GM23338 (cell line): ENCODE results near the gene TCERG1L.

Experiments
- CTCF ChIP-seq, 2 experiments: fragments of 200-600 bp in 1 of 2; sonication (generic) in 1 of 2; conservative IDR thresholded peaks; 2 replicates each; pipeline versions ENCODE4 v1.5.1 to v1.6.1; 2016 to 2017; ENCODE audit warnings: antibody characterized with exemption in 2 of 2, low read depth in 2 of 2, mild to moderate bottlenecking in 2 of 2, moderate library complexity in 1 of 2
- EZH2 ChIP-seq: fragments of 200-600 bp; sonication (generic); IDR thresholded peaks from one replicate; pipeline ENCODE4 v1.8.0; 2017; ENCODE audit warnings: antibody characterized with exemption, mild to moderate bottlenecking, low read depth; ENCODE audit not compliant: unreplicated experiment
- EZH2phosphoT487 ChIP-seq: fragments of 200-600 bp; sonication (generic); IDR thresholded peaks from one replicate; pipeline ENCODE4 v1.8.1; 2018; ENCODE audit warnings: antibody characterized with exemption; ENCODE audit not compliant: unreplicated experiment
- JUNB ChIP-seq: IDR thresholded peaks from one replicate; pipeline ENCODE4 v1.6.1; 2016; ENCODE audit warnings: antibody characterized with exemption; ENCODE audit not compliant: unreplicated experiment
- POLR2AphosphoS5 ChIP-seq: IDR thresholded peaks from 2 replicates; pipeline ENCODE4 v1.6.1; 2016; ENCODE audit warnings: antibody characterized with exemption, low read depth
- REST ChIP-seq: IDR thresholded peaks from one replicate; pipeline ENCODE4 v1.6.1; 2018; ENCODE audit warnings: antibody characterized with exemption; ENCODE audit not compliant: unreplicated experiment

GRCh38 chr10:131350660-131351059 is 39.1 kb upstream of the TCERG1L start:
- TF ChIP-seq CTCF (conservative IDR thresholded peaks at IDR 0.05; ENCODE audit: low read depth in 2 of 2) (no peak), JUNB (no peak), EZH2 (no peak), POLR2AphosphoS5 (no peak), REST (no peak), EZH2phosphoT487 (no peak)
